HFFc6 (cell line): ENCODE measurements around the gene COQ8A. TPM values are rescaled to one million over a fixed set of nuclear protein-coding genes. Genes with fewer than 3 reads are reported as not detected.
A peak's percentile ranks its signal among the peaks of the same experiment; 100 is the strongest.

Experiments
- DNase-seq: peaks from one replicate; pipeline ENCODE4 v3.0.0-alpha.2; 2018
- H3K27ac Mint-ChIP-seq: 2 replicates; pipeline ENCODE4 v1.8.0; 2020; ENCODE audit warnings: mild to moderate bottlenecking, mixed read lengths
- H3K27me3 Mint-ChIP-seq: 2 replicates; pipeline ENCODE4 v1.8.0; 2021; ENCODE audit warnings: mild to moderate bottlenecking, moderate library complexity, mixed read lengths; ENCODE audit not compliant: insufficient read depth
- H3K36me3 Mint-ChIP-seq: 2 replicates; pipeline ENCODE4 v1.8.0; 2021; ENCODE audit warnings: low read depth, mixed read lengths
- H3K4me1 Mint-ChIP-seq: 2 replicates; pipeline ENCODE4 v1.8.0; 2020; ENCODE audit warnings: low read depth, mixed read lengths
- H3K4me3 Mint-ChIP-seq: 2 replicates; pipeline ENCODE4 v1.8.0; 2020; ENCODE audit warnings: mild to moderate bottlenecking, moderate library complexity, mixed read lengths
- H3K9me3 Mint-ChIP-seq: 2 replicates; pipeline ENCODE4 v1.8.0; 2020; ENCODE audit warnings: mild to moderate bottlenecking, mixed read lengths
- long read RNA-seq: library from polyadenylated mRNA; unstranded; transcript quantifications from one replicate; pipeline ENCODE4 v2.0.0, GENCODE V29; 2019
- total RNA-seq, 6 experiments: library from RNA; stranded (reverse); fragmentation: NEBNext Ultra II Directional; extraction: Animal tissue kit (Norgen Biotek cat#: 25700); gene quantifications; 2 replicates in 1 of 6; 3 replicates in 5 of 6; pipeline ENCODE4 v1.2.3, GENCODE V29; 2021
- TF ChIP-seq, protein P1 (sequence below): fragments of 200-600 bp; sonication (generic); IDR thresholded peaks from 2 replicates; pipeline ENCODE4 v1.5.0; 2021; ENCODE audit warnings: antibody characterized with exemption, mild to moderate bottlenecking

The COQ8A gene
- 1 to 10 TPM; 4.1 to 8.1 (median 4.9) TPM for total RNA-seq
- long read RNA-seq, transcript COQ8A-201 (15 exons, 2,872 nt): major isoform, 5 of 9 reads
- long read RNA-seq, partial matches to known transcripts: 3 of 9 reads
- long read RNA-seq, other reads (novel, unspliced or antisense): 1 of 9 reads

DNA sequence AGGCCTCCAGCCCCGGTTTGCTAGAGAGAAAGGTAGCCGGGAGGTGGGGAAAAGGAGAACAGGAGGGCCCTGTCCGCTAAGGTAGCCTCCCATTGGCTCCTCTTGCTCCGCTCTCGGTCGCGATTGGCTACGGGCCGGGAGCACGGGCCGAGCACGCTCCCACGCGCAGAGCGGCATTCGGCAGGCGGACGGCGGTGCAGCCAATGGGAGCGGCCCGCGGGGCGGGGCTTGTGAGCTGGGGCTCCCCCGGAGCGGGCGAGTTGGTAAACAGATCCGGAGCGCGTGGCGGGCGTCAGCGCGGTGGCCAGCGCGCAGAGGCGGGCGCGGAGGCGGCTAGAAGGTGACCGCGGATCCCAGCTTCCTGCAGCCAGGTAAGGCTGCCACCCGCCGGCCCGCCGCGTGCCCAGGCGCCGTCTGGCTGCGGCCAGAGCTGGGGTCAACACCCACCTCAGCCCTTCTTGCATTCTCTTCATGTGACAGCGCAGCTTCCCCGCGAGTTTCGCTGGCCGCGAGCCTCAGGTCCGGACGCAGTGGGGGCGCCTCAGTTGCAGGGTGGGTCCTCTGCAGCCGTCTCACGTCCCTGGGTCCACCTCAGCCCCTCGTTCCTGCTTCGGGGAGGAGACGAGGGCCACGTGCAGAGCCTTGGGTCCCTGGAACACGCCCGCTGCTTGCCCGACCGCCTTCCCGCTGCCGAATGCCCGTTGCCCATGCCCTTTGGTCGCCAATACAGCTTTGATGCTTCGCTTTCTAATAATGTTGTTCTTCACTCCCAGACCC, at the start of gene COQ8A:
Gene COQ8A, plus strand, starts transcription at position 266 of the 777 bp plus-strand sequence. CDS start 21,092 bp downstream, outside the sequence.
- Mint-ChIP-seq H3K4me1 (peaks cover 31% of the 10 kb centered on the region), H3K36me3 (no peaks in the 10 kb centered on the region; the same call in 1 of the 2 replicates), H3K9me3 (no peaks in the 10 kb centered on the region), H3K4me3 (peak within 1 kb of the TSS; percentile 89), H3K27me3 (no peaks in the 10 kb centered on the region; the same call in none of the 2 replicates), H3K27ac (peak within 1 kb of the TSS; percentile 96)
- DNase-seq: peak; percentile 99
- TF ChIP-seq, protein P1, sequence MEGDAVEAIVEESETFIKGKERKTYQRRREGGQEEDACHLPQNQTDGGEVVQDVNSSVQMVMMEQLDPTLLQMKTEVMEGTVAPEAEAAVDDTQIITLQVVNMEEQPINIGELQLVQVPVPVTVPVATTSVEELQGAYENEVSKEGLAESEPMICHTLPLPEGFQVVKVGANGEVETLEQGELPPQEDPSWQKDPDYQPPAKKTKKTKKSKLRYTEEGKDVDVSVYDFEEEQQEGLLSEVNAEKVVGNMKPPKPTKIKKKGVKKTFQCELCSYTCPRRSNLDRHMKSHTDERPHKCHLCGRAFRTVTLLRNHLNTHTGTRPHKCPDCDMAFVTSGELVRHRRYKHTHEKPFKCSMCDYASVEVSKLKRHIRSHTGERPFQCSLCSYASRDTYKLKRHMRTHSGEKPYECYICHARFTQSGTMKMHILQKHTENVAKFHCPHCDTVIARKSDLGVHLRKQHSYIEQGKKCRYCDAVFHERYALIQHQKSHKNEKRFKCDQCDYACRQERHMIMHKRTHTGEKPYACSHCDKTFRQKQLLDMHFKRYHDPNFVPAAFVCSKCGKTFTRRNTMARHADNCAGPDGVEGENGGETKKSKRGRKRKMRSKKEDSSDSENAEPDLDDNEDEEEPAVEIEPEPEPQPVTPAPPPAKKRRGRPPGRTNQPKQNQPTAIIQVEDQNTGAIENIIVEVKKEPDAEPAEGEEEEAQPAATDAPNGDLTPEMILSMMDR: no peak

DNA sequence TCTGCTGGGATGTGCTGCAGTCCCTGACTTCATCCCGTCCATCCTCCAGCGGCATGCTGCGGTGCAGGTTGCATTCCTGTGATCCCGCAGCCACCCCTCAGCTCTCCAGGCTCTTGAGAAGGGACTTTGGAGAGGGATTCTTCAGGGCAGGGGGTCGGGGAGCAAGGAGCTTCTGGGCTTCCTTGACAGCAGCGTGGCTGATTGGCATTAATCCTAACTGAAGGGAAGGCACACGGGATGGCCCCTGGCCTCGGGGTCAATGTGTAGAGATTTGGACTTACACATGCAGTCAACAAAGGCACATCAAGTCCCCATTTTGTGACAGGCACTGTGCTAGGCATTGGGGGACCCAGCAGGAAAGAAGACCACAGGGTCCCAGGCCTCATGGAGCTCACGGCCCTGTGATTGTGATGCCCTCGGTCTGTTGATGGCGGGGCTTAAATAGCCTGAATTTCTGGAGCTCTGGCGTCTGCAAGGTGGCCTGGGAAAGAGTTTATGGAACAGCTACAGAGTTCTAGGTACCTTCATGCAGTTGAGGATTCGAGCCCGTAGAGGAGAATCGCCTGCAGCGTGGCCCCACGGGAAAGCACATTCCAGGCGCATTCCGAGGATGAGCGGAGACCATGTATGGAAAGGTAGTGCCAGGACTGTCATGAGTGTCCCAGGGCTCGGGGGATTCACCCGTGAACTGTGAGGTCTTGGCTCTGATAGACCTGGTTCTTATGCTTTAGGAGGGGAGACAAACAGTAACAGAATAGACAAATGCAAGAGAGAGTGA, 49.6 kb upstream of the COQ8A start:
- TF ChIP-seq, protein P1: no peak
- H3K27ac Mint-ChIP-seq: no peak overlapping the region
- H3K36me3 Mint-ChIP-seq: no peaks in the 10 kb centered on the region; the same call in 1 of the 2 replicates
- no peak for DNase-seq
- H3K4me1 Mint-ChIP-seq: peaks cover 9% of the 10 kb centered on the region
- no peaks in the 10 kb centered on the region for H3K27me3 Mint-ChIP-seq
- no peaks in the 10 kb centered on the region for H3K9me3 Mint-ChIP-seq
- no peak overlapping the region for H3K4me3 Mint-ChIP-seq

GRCh38 chr1:226891346-226891745, 48.7 kb upstream of the COQ8A start:
- Mint-ChIP-seq H3K36me3 (no peaks in the 10 kb centered on the region; the same call in 1 of the 2 replicates), H3K9me3 (no peaks in the 10 kb centered on the region)

DNA sequence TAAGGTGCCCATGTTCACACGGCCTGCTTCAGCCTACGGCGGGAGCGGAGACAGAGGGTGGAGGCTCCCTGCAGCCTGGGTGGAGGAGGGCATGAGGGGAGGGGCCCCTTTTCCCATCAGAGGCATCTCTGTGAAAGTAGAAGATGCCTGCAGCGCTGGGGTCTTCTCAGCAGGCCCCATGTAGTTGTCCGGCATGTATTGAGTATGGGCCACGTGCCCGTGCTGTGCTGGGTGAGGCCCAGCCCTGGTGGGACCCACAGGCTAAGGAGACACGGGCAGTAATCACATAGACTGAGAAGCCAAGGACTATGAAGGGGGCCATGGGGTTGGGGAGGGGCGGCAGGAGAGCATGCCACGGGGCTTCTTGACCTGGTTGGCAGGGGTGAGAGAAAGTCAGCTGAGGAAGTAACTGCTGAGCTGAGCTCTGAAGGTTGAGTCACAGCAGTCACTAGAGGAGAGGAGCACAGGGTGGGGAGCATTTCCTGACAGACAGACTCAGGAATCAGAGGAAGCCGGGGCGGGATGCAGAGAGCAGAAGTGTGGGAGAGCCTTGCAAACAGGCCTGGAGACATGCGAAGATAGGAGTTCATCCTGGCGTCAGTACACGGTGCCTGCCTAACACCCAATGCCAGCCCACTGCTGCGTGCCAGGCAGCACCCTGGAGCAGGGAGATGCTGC, 48.1 kb upstream of the COQ8A start:
- Mint-ChIP-seq H3K27ac (no peak overlapping the region), H3K4me3 (no peak overlapping the region), H3K27me3 (peaks cover 1% of the 10 kb centered on the region; the same call in 1 of the 2 replicates), H3K4me1 (peaks cover 9% of the 10 kb centered on the region), H3K36me3 (no peaks in the 10 kb centered on the region; the same call in 1 of the 2 replicates), H3K9me3 (no peaks in the 10 kb centered on the region)
- TF ChIP-seq, protein P1: no peak
- no peak for DNase-seq

More at GRCh38 chr1:226891346-226891745, 48.7 kb upstream of the COQ8A start:
- TF ChIP-seq, protein P1: no peak
- Mint-ChIP-seq H3K27ac (no peak overlapping the region), H3K4me3 (no peak overlapping the region), H3K27me3 (no peaks in the 10 kb centered on the region), H3K4me1 (peaks cover 9% of the 10 kb centered on the region)
- no peak for DNase-seq

GRCh38 chr1:226892524-226892875, 47.6 kb upstream of the COQ8A start:
- TF ChIP-seq, protein P1: no peak
- Mint-ChIP-seq H3K36me3 (no peaks in the 10 kb centered on the region; the same call in 1 of the 2 replicates), H3K27me3 (peaks cover 1% of the 10 kb centered on the region; the same call in 1 of the 2 replicates), H3K4me1 (peaks cover 9% of the 10 kb centered on the region), H3K4me3 (no peak overlapping the region), H3K9me3 (no peaks in the 10 kb centered on the region), H3K27ac (no peak overlapping the region)
- DNase-seq: no peak
